Measurements from ENCODE around the gene PRUNE2.
A peak's percentile ranks its signal among the peaks of the same experiment; 100 is the strongest.
"Not testable (repeated sequence)": the region's sequence is repeated elsewhere in the genome, so short reads cannot be mapped to it uniquely, and the experiment has no call there.

PRUNE2 gene

DNA sequence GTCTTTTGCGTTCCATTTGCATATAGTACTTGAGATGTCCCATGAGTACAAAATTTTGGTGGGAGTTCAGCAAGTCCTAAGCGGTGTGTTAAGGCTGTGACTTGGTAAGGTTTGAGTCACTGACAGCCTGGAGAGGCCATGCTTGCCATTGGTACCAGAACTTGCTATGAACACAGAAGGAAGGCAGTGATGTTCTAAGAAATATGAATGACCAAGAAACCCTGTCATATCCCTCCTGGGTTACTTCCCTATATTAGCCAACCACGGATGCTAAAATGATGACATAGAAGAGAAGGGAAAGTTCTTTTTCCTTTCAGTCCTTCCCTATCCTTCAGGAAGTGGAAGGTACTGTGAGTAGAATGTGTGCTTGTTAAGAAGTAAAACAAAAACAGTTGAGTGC is 310.3 kb downstream of the PRUNE2 start:
- DNase-seq = no peak

DNA sequence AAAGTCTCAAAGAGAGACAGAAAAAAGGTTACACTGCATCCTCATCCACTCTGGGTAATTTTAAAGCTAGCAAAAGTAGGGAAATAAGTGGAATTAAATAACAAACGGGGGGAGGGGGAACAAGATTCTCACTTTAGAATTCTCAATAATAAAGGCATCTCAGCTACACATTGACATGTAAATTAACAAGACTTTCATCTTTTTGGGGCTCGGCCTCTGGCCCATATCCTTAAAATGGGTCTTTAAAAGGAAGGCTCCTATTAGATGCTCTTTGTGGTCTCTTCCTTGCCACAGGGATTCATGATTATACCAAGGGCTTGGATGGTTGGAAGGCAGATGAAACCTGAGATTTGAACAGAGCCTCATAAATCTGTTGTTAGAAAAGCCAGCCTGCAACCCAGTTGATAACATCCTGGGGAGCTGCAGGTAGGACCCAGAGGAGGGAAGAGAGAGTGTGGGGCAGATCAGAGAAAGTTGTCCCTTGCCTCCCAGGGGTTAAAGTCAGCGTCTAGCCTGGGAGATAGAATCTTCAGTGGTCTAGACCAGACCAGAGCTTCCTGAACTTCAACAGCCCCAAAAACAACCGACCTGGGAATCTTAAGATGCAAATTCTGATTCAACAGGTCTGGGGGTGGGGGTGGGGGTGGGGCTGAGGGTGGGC is 311.0 kb downstream of the PRUNE2 start:
- DNase-seq = no peak

DNA sequence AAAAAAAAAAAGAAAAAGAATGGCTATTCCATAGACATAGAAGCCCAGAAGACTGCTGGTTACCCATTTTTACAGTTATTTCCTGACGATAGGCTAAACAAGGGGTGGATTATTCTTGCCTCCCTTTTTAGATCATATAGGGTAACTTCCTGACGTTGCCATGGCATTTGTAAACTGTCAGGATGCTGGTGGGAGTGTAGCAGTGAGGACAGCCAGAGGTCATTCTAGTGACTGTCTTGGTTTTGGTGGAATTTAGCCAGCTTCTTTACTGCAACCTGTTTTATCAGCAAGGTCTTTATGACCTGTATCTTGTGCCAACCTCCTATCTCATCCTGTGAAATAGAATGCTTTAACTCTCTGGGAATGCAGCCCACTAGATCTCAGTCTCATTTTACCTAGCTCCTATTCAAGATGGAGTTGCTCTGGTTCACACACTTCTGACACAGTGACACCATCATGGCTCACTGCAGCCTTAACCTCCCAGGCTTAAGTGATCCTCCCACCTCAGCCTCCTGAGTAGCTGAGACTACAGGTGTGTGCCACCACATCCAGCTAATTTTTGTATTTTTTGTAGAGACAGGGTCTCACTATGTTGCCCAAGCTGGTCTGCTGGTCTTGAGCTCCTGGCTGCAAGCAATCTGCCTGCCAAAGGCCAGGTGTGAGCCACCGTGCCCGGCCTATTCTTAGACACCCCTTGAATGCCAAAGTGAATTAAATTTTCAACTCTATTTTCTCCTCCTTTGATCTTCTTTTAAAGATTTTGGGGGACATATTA is 311.8 kb downstream of the PRUNE2 start:
- not testable (repeated sequence) for DNase-seq

DNA sequence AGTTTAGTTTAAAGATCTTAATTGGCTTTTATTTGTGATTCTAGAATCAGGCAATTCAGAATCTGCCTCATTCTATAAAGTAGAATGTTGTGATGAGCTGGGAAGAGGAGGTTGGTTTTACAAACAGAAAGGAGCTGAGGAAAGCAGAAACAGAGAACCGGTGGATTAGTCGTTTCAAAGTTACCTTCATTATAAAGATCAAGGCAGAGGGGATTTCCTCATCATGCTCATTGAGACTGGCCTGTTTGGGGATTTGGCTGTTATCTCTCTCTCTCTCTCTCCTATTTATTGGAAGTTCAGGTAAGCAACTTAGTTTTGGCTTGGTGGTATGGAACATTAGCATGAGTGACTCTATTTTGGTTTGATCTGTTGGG is 313.0 kb downstream of the PRUNE2 start:
- DNase-seq = no peak

DNA sequence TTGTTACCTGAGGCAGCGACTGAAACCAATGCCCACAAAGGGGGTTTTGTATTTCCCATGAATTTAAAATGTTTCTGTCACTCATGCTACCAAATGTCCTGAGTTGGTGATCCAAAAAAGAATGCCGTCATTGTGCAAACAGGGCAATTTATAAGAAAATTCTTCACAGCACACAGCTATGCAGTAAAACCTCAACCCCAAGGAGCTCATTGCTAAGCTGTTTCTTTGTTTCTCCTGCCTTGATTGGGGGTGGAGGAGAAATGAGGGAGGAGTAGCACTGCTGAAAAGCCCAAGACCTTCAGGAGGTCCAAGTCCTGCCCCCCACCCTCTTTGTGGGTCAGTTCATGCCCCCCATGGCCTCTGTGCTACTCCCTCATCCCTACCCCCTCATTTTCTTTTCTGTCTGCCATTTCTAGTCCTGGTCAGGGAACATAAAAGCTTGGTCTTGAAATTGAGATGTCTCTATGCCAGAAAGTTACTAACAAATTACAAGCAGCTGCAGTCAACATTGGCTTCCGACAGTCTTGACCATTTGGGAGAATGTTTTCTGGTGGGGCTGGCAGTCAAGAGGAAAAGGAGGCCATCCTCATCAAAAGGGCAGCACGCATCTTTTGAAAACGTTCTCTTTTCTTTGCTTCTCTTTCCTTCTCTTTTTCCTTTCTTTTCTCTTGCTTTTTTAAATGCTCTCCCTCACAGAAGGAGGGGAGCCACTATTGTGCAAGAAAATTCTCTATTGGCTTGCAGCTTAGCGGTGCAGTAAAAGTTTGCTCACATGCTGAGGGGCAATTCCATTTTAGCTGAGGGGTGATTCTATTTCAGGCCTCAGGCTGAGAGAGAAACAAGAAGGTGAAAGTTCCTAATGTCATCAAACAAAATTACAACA is 313.6 kb downstream of the PRUNE2 start:
- no peak for DNase-seq

DNA sequence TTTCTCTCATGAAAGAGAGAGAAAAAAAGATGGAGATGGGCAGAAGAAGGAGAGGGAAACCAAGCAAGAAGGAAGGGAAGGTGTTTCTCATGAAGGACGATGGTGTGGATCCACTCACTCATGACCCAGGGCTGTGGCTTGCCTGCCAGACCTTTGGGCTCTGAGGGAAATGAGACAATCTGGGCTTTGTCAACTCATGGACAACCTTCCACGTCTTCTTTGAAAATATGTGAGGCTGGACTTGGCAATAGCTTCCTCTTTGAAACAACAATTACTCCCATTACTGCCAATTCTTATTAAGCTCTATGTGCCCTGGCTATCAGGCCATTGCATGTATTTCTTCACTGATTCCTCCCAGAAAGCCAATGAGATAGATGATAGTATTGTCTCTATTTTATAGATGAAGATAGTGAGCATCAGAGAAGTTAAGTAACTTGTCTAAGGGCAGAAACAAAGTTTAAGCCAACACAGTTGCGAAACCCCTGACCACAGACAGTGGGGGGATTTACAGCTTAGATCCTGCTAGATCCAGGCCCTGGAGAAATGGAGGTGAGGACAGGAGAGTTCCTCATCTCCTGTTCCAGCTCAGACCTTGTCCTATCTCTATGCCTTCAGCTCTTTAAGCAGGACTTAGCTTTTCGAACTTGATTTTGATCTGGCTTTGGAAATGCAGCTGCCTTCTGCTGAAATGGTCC is 314.5 kb downstream of the PRUNE2 start:
- no peak for DNase-seq

DNA sequence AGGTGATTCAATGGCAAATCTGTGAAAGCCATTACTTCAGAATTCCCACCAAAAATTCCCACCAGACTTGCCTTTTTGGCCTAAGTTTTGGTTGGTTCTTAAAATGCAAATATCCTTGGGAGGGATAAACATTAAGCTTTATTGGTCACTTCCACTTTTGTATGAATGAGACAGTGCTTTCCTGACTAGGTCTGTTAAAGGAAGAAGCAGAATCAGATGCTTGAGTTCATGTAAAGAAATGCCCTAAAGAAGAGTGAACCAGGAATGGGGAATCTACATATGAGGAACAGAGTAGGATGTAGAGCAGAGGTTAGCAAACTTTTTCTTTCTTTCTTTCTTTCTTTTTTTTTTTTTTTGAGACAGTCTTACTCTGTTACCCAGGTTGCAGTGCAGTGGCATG is 317.6 kb downstream of the PRUNE2 start:
- DNase-seq = no peak

DNA sequence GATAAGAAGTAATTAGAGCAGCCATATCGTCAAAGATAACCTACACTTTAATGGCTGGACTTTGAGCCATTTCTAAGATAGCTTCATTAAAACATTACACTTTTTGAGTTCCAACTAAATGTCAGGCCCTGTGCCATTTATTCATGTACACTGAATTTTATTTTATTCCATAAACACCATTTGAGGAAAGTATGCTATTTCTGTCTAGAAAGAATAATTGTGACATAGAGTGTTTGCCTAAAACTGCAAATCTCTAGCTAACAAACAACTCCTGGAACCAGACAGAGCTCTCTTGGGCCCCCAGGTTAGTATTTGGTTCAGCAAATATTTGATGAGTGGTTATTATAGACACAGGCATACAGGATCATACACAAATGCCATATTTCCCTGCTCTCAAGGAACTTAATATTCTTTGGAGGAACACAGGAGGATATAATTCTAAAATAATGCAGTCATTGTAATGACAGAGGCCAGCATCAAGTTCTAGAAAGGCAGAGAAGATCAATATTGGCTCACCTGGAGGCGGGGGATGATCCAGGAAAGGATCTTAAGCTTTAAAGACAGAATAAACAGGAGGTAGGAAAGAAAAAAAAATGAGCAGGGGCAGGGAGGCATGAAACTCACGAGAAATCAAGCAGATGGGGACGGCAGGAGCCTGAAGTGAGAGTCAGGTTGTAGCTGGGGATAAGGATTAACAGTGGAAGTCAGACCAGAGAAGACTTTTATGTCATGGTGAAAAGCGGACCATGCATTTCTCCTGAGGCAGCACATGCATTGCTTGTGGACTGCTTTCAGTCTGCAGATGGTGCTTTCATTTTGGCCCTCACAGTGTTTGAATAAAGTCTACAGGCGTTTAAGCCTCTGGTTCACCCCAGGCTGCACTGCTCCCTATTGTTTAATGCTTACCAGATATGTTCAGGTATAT is 319.3 kb downstream of the PRUNE2 start:
- no peak for DNase-seq

DNA sequence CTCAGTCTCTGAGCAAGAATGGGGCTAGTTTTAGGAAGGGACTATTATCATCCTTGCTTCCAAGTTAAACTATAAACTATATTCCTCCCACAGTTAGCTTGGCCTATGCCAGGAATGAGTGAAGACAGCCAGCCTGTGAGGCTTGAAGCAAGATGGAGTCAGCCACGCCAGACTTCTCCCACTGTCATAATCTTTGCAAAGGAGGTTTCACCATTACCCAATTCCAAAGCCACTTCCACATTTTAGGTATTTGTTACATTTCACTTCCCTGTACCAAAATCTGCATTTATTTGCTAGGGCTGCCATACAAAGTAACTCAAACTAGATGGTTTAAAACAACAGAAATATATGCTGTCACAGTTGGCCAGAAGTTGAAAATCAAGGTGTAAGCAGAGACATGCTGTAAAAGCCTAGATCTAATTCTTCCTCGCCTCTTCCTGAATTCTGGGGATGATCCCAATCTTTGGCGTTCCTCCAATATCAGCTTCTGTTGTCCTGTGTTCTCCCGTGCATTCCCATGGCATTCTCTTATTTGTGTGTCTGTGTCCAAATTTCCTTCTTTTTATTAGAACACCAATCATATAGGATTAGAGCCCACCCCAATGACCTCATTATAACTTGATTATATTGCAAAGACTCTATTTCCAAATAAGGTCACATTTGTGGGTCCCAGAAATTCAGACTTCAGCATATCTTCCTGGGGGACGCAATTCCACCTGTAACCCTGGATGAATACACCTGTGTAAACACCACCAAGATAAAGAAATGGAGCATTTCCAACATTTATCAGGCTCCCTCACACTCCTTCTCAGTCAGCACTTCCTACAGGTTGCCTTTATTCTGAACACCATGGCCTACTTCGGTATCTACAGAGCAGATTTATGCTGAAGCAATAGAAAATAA is 320.2 kb downstream of the PRUNE2 start:
- DNase-seq = no peak

DNA sequence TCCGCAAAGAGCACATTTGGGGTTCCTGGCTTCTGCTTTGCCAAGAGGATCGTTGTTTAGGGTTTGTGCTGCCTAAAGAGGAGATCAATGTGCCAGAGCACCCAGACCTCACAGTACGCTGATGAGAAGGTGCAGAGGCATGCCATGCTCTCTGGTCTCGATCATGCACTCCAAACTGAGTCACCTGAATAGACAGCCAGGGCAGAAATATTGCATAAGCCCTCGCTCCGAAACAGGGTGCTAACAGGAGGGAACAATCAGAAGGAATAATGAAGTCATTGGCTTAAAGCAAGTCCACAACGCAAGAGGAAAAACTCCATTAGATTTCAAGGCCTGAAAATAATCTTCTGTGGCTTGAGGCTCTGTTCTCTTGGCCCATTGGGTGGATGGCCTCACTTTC is 322.7 kb downstream of the PRUNE2 start:
- DNase-seq = no peak

DNA sequence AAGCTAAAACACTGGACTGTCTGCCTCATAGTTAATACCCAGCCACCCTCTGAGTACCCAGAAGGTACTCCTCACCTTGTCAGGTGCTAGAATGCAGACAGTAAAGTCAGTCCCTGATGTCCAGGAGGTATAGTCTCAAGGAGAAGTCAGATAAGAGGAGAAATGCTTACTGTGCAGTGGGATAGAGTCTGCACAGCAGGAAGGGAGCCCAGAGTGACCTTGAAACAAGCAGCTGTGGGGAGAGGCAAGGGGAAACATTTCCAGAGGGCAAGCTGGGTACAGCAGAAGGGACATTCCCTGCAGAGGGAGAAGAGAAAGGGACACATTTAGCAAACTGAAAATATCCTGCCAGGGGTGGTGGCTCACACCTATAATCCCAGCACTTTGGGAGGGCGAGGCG is 324.2 kb downstream of the PRUNE2 start:
- DNase-seq = no peak

DNA sequence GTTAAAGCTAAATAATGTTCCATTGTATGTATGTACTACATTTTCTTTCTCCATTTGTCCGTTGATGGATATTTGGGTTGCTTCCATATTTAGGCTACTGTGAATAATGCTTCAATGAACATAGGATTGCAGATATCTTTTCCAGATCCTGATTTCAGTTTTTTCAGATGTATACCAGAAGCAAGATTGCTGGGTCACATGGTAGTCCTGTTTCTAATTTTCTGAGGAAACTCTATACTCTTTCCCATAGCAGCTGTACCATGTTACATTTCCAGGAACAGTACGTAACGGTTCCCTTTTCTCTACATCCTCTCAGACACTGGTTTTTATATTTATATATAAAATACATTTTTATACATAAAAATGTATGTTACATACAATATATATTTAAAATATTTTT is 325.1 kb downstream of the PRUNE2 start:
- DNase-seq = no peak

DNA sequence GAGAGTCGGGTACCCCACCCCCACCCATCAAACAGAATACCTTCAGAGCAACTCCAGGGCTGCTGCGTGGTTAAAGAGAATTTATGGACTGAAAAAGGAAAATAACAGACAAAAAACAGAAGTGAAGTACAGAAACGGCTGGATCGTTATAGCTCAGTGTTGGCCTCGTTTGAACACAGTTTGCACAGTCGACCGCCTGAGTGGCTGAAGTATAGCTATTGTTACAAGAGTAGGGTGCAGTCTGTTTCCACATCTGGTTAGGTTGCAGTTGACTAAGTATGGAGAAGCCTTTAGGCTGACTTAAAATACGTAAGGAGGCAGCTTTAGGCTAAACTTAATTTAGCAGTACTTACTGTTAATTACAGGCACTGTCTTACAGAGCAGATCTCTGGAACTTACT is 325.7 kb downstream of the PRUNE2 start:
- DNase-seq = no peak

DNA sequence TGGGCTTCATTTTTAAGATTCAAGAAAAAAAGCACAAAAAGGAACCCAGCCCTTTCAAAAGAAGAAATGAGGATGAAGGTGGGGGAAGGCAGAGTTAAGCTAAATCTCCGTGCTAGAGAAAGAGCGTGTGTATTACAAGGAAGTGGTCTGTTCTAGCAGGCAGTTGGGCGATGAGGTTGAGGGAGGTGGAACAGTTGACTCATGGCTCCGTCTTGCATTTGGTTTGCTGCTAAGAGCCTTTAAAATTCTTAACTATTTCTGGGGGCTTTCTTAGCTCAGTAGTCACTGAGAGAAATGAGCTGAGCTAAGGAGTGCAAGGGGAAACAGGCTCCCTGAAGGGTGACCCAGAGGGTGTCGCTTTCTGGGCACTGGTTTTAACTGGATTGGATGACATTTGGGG is 329.6 kb downstream of the PRUNE2 start:
- no peak for DNase-seq

DNA sequence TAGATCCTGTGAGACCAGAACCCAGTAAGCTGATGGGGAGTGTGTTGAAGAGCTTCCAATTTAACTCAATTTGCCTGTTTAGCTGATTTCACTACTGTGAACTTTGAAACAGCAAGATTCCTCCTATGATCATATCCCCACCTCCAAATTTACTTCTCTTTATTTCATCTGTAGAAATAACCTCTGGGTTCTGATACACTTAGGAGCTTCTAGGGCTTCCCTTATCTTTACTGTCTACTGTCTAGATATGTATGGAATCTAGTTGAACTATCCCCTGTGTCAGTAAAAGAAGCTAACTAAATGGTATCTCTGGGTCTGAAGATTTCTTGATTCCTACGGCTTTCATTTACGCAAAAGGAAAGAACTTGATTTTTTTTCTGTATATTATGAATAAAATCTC is 330.2 kb downstream of the PRUNE2 start:
- DNase-seq = no peak

DNA sequence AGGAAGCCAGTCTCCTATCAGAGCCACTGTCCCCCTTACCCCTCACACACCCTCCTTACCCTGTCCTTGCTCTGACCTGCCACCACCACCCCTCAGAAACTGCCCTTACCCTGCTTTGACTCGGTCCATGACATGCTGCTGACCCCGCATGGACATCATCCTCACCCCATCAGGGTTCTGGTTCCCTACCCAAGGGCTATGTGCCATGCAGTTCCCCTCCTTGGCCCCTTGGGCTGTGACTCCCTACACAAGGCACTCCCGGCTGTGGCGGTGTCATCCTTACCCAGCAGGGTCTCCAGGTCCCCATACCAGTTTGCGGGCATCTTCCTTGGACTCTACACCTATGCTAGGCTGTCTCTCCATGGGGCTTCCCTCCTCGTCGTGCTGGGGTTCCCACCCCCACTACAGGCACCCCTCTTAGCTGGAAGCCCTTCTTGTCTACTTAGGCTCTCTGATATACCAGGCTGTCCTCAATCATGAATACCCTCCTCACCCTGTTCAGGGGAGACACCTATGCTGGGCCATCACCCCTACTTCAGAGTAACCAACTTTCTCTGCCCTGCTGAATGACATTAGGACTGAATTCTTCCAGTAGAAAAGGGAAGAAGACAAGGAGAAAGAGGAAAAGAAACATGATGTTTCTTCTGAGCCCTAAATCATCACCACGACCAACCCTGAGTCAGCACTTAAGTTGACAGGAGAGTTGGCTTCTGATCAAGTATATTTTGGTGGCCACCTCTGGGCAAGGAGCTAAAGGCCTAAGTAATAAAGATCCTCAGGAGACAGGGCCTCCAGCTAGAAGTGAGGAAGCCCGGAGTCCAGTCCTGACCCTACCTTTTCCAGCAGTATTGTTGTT is 331.8 kb downstream of the PRUNE2 start:
- DNase-seq = no peak

DNA sequence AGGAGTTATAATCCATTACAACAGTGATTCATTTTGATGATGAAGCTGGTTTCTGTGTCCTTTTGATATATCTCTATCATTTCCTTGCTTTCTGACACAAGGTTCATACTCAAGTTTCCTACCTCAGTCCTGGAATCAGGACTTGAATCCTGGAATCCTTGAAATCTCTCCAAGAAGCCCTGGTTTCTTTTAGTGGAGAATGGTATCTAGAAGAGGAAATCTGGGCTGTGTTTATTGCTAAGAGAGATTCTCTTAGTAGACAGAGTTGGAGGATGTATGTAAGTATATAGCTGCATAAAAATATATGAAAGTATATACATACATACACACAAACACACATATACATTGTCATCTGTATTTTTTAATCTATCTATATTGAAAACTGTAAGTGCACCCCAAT is 332.5 kb downstream of the PRUNE2 start:
- no peak for DNase-seq

DNA sequence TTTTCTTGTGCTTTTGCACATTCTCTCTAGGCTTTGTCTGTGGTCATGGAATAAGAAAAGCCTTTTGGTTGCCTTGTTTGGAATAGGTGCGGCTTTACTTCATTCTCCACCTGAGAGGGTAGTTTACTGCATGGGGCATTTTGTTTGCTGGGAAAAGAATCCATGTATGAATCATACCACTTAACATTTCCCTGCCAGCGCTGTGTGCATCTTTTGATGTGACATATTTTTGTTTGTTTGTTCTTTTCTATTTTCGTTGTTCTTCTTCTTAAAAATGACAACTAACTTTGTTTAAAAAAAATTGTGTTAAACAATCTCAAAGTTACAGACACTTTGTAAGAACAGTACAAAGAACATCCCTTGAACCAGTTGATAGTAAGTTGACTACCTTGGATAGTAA is 333.8 kb downstream of the PRUNE2 start:
- DNase-seq = no peak

DNA sequence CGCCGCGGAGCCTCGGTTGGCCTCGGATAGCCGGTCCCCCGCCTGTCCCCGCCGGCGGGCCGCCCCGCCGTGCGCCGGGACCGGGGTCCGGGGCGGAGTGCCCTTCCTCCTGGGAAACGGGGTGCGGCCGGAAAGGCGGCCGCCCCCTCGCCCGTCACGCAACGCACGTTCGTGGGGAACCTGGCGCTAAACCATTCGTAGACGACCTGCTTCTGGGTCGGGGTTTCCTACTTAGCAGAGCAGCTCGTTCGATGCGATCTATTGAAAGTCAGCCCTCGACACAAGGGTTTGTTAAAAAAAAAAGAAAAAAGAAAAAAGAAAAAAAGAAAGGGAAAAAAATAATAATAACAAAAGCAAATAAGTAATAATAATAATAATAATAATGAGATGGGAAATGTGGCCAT is 334.2 kb downstream of the PRUNE2 start:
- peak; percentile 20 for DNase-seq

All from right kidney (tissue), 1 donor.